Mucosa of rectum (tissue), 2 donors: ENCODE data around the gene CUX1.

Experiments
- H3K27ac ChIP-seq, 2 donors: one replicate each; pipeline ENCODE4 v1.7.0; 2013; ENCODE audit warnings: inconsistent platforms in 2 of 2, low read depth in 2 of 2, low read length in 2 of 2
- H3K27me3 ChIP-seq, 2 donors: one replicate each; pipeline ENCODE4 v1.7.0; 2013; ENCODE audit warnings: low read length in 2 of 2; ENCODE audit not compliant: control insufficient read depth in 2 of 2, insufficient read depth in 2 of 2
- H3K36me3 ChIP-seq, 2 donors: one replicate each; pipeline ENCODE4 v1.7.0; 2013; ENCODE audit warnings: low read length in 2 of 2; ENCODE audit not compliant: control insufficient read depth in 2 of 2, insufficient read depth in 2 of 2
- H3K4me1 ChIP-seq, 2 donors: one replicate each; pipeline ENCODE4 v1.7.0; 2013; ENCODE audit warnings: low read length in 2 of 2, mild to moderate bottlenecking in 1 of 2; ENCODE audit not compliant: control insufficient read depth in 2 of 2, insufficient read depth in 2 of 2
- H3K4me3 ChIP-seq, 2 donors: one replicate each; pipeline ENCODE4 v1.7.0; 2013; ENCODE audit warnings: low read length in 2 of 2
- H3K9ac ChIP-seq, 2 donors: one replicate each; pipeline ENCODE4 v1.7.0; 2013; ENCODE audit warnings: low read length in 2 of 2, low read depth in 1 of 2, mild to moderate bottlenecking in 1 of 2
- H3K9me3 ChIP-seq, 2 donors: one replicate each; pipeline ENCODE4 v1.7.0; 2013; ENCODE audit warnings: low read length in 2 of 2; ENCODE audit not compliant: control insufficient read depth in 2 of 2
- donor health status: healthy.
- donor health status: Normal muscosa, but diverticular disease.

The CUX1 gene

GRCh38 chr7:101903515-101903868 lies 86.1 kb downstream of the CUX1 start:
- Histone ChIP-seq H3K4me3 (no peak overlapping the region), H3K36me3 (peaks cover 0 to 2% of the 10 kb centered on the region in 2 donors), H3K27me3 (no peaks in the 10 kb centered on the region), H3K9ac (no peak overlapping the region), H3K4me1 (no peaks in the 10 kb centered on the region), H3K9me3 (no peaks in the 10 kb centered on the region), H3K27ac (no peak overlapping the region)

- H3K9ac ChIP-seq, result no peak overlapping the region
- peaks cover 0 to 2% of the 10 kb centered on the region in 2 donors for H3K36me3 ChIP-seq
- H3K9me3 ChIP-seq, result no peaks in the 10 kb centered on the region
- no peak overlapping the region for H3K27ac ChIP-seq
- no peaks in the 10 kb centered on the region for H3K27me3 ChIP-seq
- no peaks in the 10 kb centered on the region for H3K4me1 ChIP-seq
- H3K4me3 ChIP-seq, result no peak overlapping the region
Measured at GRCh38 chr7:101904019-101904418, 86.6 kb downstream of the CUX1 start.

- Histone ChIP-seq H3K4me1 (no peaks in the 10 kb centered on the region), H3K36me3 (no peaks in the 10 kb centered on the region), H3K27ac (no peak overlapping the region), H3K9ac (no peak overlapping the region), H3K27me3 (no peaks in the 10 kb centered on the region), H3K9me3 (no peaks in the 10 kb centered on the region), H3K4me3 (no peak overlapping the region)
Measured at GRCh38 chr7:101905203-101905865, 87.9 kb downstream of the CUX1 start.

GRCh38 chr7:101906291-101907240 lies 89.1 kb downstream of the CUX1 start:
- Histone ChIP-seq H3K36me3 (no peaks in the 10 kb centered on the region), H3K27me3 (no peaks in the 10 kb centered on the region), H3K4me1 (no peaks in the 10 kb centered on the region), H3K9ac (no peak overlapping the region), H3K9me3 (no peaks in the 10 kb centered on the region), H3K27ac (no peak overlapping the region), H3K4me3 (no peak overlapping the region)

- H3K36me3 ChIP-seq, result peaks cover 6% of the 10 kb centered on the region in 2 donors
- H3K27me3 ChIP-seq, result no peaks in the 10 kb centered on the region
- no peak overlapping the region for H3K4me3 ChIP-seq
- no peak overlapping the region for H3K9ac ChIP-seq
- H3K4me1 ChIP-seq, result peaks cover 0 to 6% of the 10 kb centered on the region in 2 donors
- H3K9me3 ChIP-seq, result no peaks in the 10 kb centered on the region
- H3K27ac ChIP-seq, result peak overlapping the region in 1 of 2 donors; percentile 48
Measured at GRCh38 chr7:101910991-101911799, 93.8 kb downstream of the CUX1 start.

- H3K9ac ChIP-seq, result no peak overlapping the region
- H3K27ac ChIP-seq, result no peak overlapping the region
- no peaks in the 10 kb centered on the region for H3K27me3 ChIP-seq
- H3K9me3 ChIP-seq, result no peaks in the 10 kb centered on the region
- peaks cover 0 to 6% of the 10 kb centered on the region in 2 donors for H3K4me1 ChIP-seq
- no peak overlapping the region for H3K4me3 ChIP-seq
- peaks cover 11 to 13% of the 10 kb centered on the region in 2 donors for H3K36me3 ChIP-seq
Measured at GRCh38 chr7:101911800-101912715, 94.6 kb downstream of the CUX1 start.

- no peaks in the 10 kb centered on the region for H3K9me3 ChIP-seq
- peaks cover 0 to 6% of the 10 kb centered on the region in 2 donors for H3K4me1 ChIP-seq
- H3K36me3 ChIP-seq, result peaks cover 14 to 15% of the 10 kb centered on the region in 2 donors
- H3K9ac ChIP-seq, result no peak overlapping the region
- no peak overlapping the region for H3K4me3 ChIP-seq
- H3K27ac ChIP-seq, result no peak overlapping the region
- no peaks in the 10 kb centered on the region for H3K27me3 ChIP-seq
Measured at GRCh38 chr7:101912716-101913110, 95.3 kb downstream of the CUX1 start.

- Histone ChIP-seq H3K36me3 (peaks cover 16 to 20% of the 10 kb centered on the region in 2 donors), H3K9ac (peak overlapping the region in 1 of 2 donors; percentile 10), H3K27ac (peak overlapping the region in 1 of 2 donors; percentile 16), H3K9me3 (no peaks in the 10 kb centered on the region), H3K27me3 (no peaks in the 10 kb centered on the region), H3K4me1 (peaks cover 0 to 6% of the 10 kb centered on the region in 2 donors), H3K4me3 (no peak overlapping the region)
Measured at GRCh38 chr7:101913247-101913721, 95.9 kb downstream of the CUX1 start.

- Histone ChIP-seq H3K36me3 (peaks cover 20 to 21% of the 10 kb centered on the region in 2 donors), H3K27ac (no peak overlapping the region), H3K9ac (peak overlapping the region in 1 of 2 donors; percentile 10), H3K4me3 (no peak overlapping the region), H3K4me1 (peaks cover 0 to 6% of the 10 kb centered on the region in 2 donors), H3K27me3 (no peaks in the 10 kb centered on the region), H3K9me3 (no peaks in the 10 kb centered on the region)
Measured at GRCh38 chr7:101913851-101914250, 96.4 kb downstream of the CUX1 start.
